Body of pancreas (tissue), 4 donors: ENCODE measurements around the gene SWI5.

Experiments
- POLR2A ChIP-seq, 3 donors: fragments of 450-650 bp; IDR thresholded peaks; one replicate each; pipeline ENCODE4 v1.6.1; 2016; ENCODE audit warnings: antibody characterized with exemption in 3 of 3, mild to moderate bottlenecking in 2 of 3
- TF ChIP-seq, protein P1 (sequence below), 7 experiments: fragments of 450-650 bp in 4 of 7; fragments of 200-600 bp in 3 of 7; sonication (generic) in 3 of 7; IDR thresholded peaks; one replicate each; pipeline ENCODE4 v1.5.1; 2016 to 2019; ENCODE audit warnings: antibody characterized with exemption in 7 of 7

GRCh38 chr9:128244091-128244836, 31.8 kb upstream of the SWI5 start:
- TF ChIP-seq, protein P1, sequence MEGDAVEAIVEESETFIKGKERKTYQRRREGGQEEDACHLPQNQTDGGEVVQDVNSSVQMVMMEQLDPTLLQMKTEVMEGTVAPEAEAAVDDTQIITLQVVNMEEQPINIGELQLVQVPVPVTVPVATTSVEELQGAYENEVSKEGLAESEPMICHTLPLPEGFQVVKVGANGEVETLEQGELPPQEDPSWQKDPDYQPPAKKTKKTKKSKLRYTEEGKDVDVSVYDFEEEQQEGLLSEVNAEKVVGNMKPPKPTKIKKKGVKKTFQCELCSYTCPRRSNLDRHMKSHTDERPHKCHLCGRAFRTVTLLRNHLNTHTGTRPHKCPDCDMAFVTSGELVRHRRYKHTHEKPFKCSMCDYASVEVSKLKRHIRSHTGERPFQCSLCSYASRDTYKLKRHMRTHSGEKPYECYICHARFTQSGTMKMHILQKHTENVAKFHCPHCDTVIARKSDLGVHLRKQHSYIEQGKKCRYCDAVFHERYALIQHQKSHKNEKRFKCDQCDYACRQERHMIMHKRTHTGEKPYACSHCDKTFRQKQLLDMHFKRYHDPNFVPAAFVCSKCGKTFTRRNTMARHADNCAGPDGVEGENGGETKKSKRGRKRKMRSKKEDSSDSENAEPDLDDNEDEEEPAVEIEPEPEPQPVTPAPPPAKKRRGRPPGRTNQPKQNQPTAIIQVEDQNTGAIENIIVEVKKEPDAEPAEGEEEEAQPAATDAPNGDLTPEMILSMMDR (IDR thresholded peaks at IDR 0.05): no peak
- TF ChIP-seq POLR2A (IDR thresholded peaks at IDR 0.05): no peak
